Prostate gland (tissue), 2 donors: ENCODE measurements around the gene TCTA. TPM values are rescaled to one million over a fixed set of nuclear protein-coding genes. Genes with fewer than 3 reads are reported as not detected.

Experiments
- DNase-seq: peaks from one replicate; pipeline ENCODE4 v3.0.0-alpha.2; 2019; ENCODE audit warnings: low spot score
- H3K27ac ChIP-seq, 2 donors: fragments of 200-600 bp; sonication (generic); 2 replicates each; pipeline ENCODE4 v1.5.1; 2017 to 2019
- H3K27me3 ChIP-seq: fragments of 200-600 bp; sonication (generic); replicated peaks from 2 replicates; pipeline ENCODE4 v1.5.1; 2019; ENCODE audit not compliant: insufficient read depth
- H3K36me3 ChIP-seq, 2 donors: fragments of 200-600 bp; sonication (generic); 1 replicate in 1 of 2; 2 replicates in 1 of 2; pipeline versions ENCODE4 v1.5.1 to v1.8.1; 2017 to 2019
- H3K4me1 ChIP-seq: fragments of 200-600 bp; sonication (generic); replicated peaks from 2 replicates; pipeline ENCODE4 v1.5.1; 2019
- H3K4me3 ChIP-seq, 2 donors: fragments of 200-600 bp; sonication (generic); 2 replicates each; pipeline ENCODE4 v1.5.1; 2017 to 2019
- H3K9me3 ChIP-seq: fragments of 200-600 bp; sonication (generic); 2 replicates; pipeline ENCODE4 v1.5.1; 2017
- POLR2A ChIP-seq: fragments of 450-650 bp; IDR thresholded peaks from one replicate; pipeline ENCODE4 v1.6.1; 2016; ENCODE audit warnings: antibody characterized with exemption, mild to moderate bottlenecking
- POLR2AphosphoS5 ChIP-seq: sonication (generic); formaldehyde crosslinking; IDR thresholded peaks from one replicate; pipeline ENCODE4 v1.6.1; 2017; ENCODE audit warnings: antibody characterized with exemption
- WGBS: methylation state at CpG from one replicate; pipeline ENCODE4 v1.1.5; 2018; 5-methylcytosine and 5-hydroxymethylcytosine counted together
- intact Hi-C: fragments of 100-400 bp; cut with DNase I; formaldehyde crosslinking; loops from one replicate; pipeline ENCODE4 v1.14.2; 2022
- total RNA-seq, 2 donors: library from RNA; depleted of rRNA; stranded (reverse); fragments of >200 nt; gene quantifications; one replicate each; pipeline ENCODE4 v1.1.0, GENCODE V29; 2016
- TF ChIP-seq, protein P1 (sequence below), 4 experiments: fragments of 200-600 bp in 2 of 4; fragments of 450-650 bp in 2 of 4; sonication (generic) in 2 of 4; IDR thresholded peaks; 1 replicate in 3 of 4; 2 replicates in 1 of 4; pipeline ENCODE4 v1.5.1; 2016 to 2019; ENCODE audit warnings: antibody characterized with exemption in 4 of 4, mild to moderate bottlenecking in 2 of 4, moderate library complexity in 2 of 4

TCTA gene, protein sequence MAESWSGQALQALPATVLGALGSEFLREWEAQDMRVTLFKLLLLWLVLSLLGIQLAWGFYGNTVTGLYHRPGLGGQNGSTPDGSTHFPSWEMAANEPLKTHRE
- total RNA-seq: 10 to 100 TPM; 39.6 to 70.0 TPM

GRCh38 chr3:49411968-49412631, at the start of gene TCTA, which contains the start of gene RHOA:
TSS of gene TCTA (plus strand) at chr3:49412423. CDS start at chr3:49412427, 4 bp downstream.
TSS of gene RHOA (minus strand) at chr3:49411976. CDS start at chr3:49375589, 36,387 bp downstream.
- DNase-seq: peak; percentile 99
- H3K9me3 ChIP-seq: no peaks in the 10 kb centered on the region
- H3K27ac ChIP-seq: peak within 1 kb of the TSS; percentile 89 to 97
- H3K4me1 ChIP-seq: peaks cover 11% of the 10 kb centered on the region
- no peaks in the 10 kb centered on the region for H3K36me3 ChIP-seq
- no peaks in the 10 kb centered on the region for H3K27me3 ChIP-seq
- WGBS: under 1% methylated on average over 46 of the region's 62 CpGs
- TF ChIP-seq POLR2A (peak; percentile 81), POLR2AphosphoS5 (peak; percentile 99)
- TF ChIP-seq, protein P1, sequence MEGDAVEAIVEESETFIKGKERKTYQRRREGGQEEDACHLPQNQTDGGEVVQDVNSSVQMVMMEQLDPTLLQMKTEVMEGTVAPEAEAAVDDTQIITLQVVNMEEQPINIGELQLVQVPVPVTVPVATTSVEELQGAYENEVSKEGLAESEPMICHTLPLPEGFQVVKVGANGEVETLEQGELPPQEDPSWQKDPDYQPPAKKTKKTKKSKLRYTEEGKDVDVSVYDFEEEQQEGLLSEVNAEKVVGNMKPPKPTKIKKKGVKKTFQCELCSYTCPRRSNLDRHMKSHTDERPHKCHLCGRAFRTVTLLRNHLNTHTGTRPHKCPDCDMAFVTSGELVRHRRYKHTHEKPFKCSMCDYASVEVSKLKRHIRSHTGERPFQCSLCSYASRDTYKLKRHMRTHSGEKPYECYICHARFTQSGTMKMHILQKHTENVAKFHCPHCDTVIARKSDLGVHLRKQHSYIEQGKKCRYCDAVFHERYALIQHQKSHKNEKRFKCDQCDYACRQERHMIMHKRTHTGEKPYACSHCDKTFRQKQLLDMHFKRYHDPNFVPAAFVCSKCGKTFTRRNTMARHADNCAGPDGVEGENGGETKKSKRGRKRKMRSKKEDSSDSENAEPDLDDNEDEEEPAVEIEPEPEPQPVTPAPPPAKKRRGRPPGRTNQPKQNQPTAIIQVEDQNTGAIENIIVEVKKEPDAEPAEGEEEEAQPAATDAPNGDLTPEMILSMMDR (IDR thresholded peaks at IDR 0.05): peak in 1 of 4 experiments; percentile 8
- peak within 1 kb of the TSS; percentile 88 to 98 for H3K4me3 ChIP-seq
- intact Hi-C loops: loop anchor here (5.0 to 10.0 kb wide), 4 partner anchors 55 to 407 kb away; partner anchors contain the start of genes GPX1, QRICH1 and WDR6

DNA sequence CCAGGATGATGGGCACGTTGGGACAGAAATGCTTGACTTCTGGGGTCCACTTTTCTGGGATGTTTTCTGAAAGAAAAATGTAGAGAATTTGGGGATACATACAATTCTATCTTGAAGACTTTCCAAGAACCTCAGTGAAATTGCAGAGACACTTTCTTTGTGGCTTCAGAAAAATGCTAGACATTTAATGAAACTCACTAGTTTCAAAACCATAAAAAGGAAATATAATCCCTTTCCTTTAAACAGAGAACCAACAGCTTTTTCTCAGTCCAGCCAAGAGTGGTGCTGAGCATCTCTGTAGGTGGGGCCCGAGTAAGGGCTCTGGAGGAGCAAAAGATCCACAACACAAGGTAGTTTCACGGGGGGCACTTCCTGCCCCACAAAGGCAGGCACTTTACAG, 49.7 kb upstream of the TCTA start:
- WGBS: 75% methylated on average over 3 of the region's 3 CpGs
- DNase-seq: no peak
- H3K36me3 ChIP-seq: peaks cover 0 to 10% of the 10 kb centered on the region in 2 donors

DNA sequence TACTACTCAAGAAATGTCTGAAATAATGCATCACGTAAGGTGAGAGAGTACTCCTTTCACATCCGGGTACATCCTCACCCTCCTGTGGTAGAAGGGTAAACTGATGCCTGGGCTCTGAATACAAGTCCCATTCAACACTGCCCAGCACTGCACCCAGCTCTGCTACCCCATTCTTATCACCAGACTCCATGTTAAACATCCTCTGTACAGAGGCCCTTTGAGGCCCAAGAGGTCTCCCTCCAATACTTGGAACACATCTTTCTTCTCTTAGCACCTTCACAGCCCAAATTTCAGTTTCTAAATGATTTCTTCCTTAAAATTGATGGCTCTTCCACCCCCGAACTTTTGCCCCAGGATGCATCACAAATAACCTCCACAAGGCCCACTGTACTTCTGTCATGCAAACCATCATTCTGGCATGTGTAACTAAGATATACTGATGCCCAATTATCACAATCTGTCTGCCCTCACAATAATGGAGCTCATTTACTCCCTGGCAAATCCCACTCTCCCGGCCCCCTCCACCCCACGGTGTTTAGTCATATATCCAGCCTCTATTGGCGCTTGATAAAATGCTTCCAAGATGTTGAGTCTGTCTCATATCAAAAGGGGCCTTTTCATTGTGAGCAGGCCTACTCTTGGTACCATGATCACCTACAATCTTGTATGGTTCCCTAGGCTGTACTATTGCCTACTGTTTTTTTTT, 41.5 kb upstream of the TCTA start:
- TF ChIP-seq POLR2A (no peak), POLR2AphosphoS5 (no peak)
- TF ChIP-seq, protein P1 (IDR thresholded peaks at IDR 0.05): no peak
- intact Hi-C loops: no loop called here
- H3K36me3 ChIP-seq: no peaks in the 10 kb centered on the region
- H3K27ac ChIP-seq: no peak overlapping the region
- no peak overlapping the region for H3K4me3 ChIP-seq
- no peaks in the 10 kb centered on the region for H3K9me3 ChIP-seq
- H3K27me3 ChIP-seq: no peaks in the 10 kb centered on the region
- DNase-seq: no peak
- no peaks in the 10 kb centered on the region for H3K4me1 ChIP-seq
- 93% methylated on average over 6 of the region's 6 CpGs for WGBS

More for the DNA sequence above, 49.7 kb upstream of the TCTA start:
- H3K9me3 ChIP-seq: no peaks in the 10 kb centered on the region
- no peak overlapping the region for H3K27ac ChIP-seq
- H3K4me1 ChIP-seq: peaks cover 8% of the 10 kb centered on the region
- intact Hi-C loops: no loop called here
- H3K4me3 ChIP-seq: no peak overlapping the region
- TF ChIP-seq, protein P1 (IDR thresholded peaks at IDR 0.05): no peak
- TF ChIP-seq POLR2AphosphoS5 (no peak), POLR2A (no peak)
- no peaks in the 10 kb centered on the region for H3K27me3 ChIP-seq

DNA sequence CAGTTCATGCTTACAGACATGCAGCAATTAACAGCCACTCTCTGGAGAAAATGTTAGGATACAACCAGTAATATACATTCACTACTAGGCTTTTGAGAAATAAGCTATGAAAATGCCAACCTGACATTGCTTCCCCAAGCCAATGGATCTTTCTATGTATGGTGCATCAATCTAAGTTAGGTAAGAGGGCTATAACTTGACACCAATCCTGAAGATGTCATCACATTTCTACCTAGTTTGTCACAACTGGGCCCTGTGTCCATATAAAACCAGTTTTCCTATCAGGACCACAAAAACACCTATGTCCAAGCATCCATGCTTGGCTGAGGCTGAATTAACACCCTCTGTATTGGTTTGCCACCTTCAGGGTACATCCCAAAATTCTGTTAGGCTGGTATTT, 40.3 kb upstream of the TCTA start:
- no peaks in the 10 kb centered on the region for H3K27me3 ChIP-seq
- no peak overlapping the region for H3K4me3 ChIP-seq
- intact Hi-C loops: no loop called here
- H3K4me1 ChIP-seq: no peaks in the 10 kb centered on the region
- no peaks in the 10 kb centered on the region for H3K36me3 ChIP-seq
- no peak overlapping the region for H3K27ac ChIP-seq
- DNase-seq: no peak
- TF ChIP-seq POLR2AphosphoS5 (no peak), POLR2A (no peak)
- TF ChIP-seq, protein P1 (IDR thresholded peaks at IDR 0.05): no peak
- no peaks in the 10 kb centered on the region for H3K9me3 ChIP-seq
